Neural progenitor cell (in vitro differentiated cells): ENCODE measurements around the gene RAPGEF4.

Source experiments
- EZH2 ChIP-seq: fragments of 200-600 bp; sonication (generic); IDR thresholded peaks from 2 replicates; pipeline ENCODE4 v1.6.1; 2017; ENCODE audit warnings: antibody characterized with exemption, mild to moderate bottlenecking, moderate library complexity
- EZH2phosphoT487 ChIP-seq: fragments of 200-600 bp; sonication (generic); IDR thresholded peaks from 2 replicates; pipeline ENCODE4 v1.6.1; 2017; ENCODE audit warnings: antibody characterized with exemption
- TF ChIP-seq, protein P1 (sequence below): fragments of 200-600 bp; sonication (generic); IDR thresholded peaks from 2 replicates; pipeline ENCODE4 v1.5.1; 2017; ENCODE audit warnings: antibody characterized with exemption, mild to moderate bottlenecking

DNA sequence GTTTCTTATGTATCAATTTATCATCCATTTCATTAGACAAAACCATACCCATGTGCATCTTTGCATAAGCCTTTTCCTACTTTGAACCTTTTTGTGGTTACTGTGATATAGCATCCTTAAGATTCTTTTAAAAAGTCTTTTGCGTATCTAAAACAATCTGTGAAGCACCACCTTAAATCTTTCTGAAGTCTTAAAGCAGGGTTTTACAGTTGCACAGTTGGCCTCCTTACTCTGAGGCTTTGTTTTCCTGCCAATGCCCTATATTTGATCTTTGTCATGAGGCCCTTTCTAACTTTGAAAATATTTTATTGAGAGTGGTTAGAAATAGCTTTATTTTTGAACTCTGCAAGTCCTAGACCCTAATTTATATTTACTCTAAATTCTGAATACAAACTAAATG, 176.6 kb downstream of the RAPGEF4 start:
- TF ChIP-seq, protein P1, sequence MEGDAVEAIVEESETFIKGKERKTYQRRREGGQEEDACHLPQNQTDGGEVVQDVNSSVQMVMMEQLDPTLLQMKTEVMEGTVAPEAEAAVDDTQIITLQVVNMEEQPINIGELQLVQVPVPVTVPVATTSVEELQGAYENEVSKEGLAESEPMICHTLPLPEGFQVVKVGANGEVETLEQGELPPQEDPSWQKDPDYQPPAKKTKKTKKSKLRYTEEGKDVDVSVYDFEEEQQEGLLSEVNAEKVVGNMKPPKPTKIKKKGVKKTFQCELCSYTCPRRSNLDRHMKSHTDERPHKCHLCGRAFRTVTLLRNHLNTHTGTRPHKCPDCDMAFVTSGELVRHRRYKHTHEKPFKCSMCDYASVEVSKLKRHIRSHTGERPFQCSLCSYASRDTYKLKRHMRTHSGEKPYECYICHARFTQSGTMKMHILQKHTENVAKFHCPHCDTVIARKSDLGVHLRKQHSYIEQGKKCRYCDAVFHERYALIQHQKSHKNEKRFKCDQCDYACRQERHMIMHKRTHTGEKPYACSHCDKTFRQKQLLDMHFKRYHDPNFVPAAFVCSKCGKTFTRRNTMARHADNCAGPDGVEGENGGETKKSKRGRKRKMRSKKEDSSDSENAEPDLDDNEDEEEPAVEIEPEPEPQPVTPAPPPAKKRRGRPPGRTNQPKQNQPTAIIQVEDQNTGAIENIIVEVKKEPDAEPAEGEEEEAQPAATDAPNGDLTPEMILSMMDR, result no peak
- TF ChIP-seq EZH2 (no peak), EZH2phosphoT487 (no peak)
